GM23248 (cell line): ENCODE results near the gene TMC1.

Experiments
- EZH2 ChIP-seq: fragments of 200-600 bp; sonication (generic); IDR thresholded peaks from 2 replicates; pipeline ENCODE4 v1.6.1; 2018; ENCODE audit warnings: antibody characterized with exemption, mild to moderate bottlenecking; ENCODE audit not compliant: insufficient read depth, poor library complexity, severe bottlenecking
- EZH2phosphoT487 ChIP-seq: fragments of 200-600 bp; sonication (generic); IDR thresholded peaks from 2 replicates; pipeline ENCODE4 v1.6.1; 2018; ENCODE audit warnings: antibody characterized with exemption, moderate library complexity, mild to moderate bottlenecking, low read depth; ENCODE audit not compliant: insufficient read depth

DNA sequence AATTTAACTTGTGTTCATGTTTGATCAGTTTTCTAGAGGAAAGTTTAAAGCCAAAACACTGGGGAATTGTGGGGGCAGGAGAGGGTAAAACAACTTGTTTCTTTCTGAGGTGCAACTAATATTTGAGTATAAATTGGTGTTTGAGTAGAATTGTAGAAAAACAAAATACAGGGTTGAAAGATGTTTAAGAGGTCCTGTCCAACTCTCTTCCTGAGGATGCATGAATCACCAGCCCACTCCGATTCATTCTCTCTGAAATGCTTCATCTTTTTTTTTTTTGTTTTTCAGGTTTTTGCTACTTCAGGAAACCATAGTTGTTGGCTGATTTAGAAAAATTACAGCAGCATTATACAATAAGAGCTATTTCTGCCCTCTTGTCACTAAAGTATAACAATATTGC lies 42.4 kb upstream of the TMC1 start:
- no peak for TF ChIP-seq EZH2phosphoT487
- no peak for TF ChIP-seq EZH2
